ENCODE results near the gene FZR1.

DNA sequence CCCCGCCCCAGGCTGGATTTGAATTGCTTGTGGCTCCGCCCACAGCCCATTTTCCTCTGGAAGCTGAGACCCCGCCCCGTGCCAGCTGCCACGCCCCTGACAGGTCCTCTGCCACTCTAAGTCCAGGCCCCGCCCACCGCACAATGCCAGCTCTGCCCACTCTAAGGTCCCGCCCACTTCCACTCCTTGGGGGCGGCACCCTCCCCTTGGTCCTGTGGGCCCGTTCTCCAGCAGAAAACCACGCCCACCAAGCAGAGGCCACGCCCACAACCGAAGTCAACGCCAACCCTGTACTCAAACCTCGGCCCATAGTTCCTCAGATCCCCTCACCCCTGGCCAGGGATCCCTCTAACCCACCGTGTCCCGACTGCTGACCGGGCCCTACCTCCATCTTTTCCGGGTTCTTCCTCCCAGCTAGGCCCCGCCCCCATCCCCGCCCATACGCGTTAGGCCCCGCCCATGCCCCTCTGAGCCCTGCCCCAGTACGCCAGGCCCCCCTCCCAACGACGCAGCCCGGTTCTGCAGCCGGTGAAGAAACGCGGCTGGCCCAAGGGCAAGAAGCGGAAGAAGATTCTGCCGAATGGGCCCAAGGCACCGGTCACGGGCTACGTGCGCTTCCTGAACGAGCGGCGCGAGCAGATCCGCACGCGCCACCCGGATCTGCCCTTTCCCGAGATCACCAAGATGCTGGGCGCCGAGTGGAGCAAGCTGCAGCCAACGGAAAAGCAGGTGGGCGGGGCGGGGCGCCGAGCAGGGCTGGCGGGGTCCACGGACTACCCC is 67.9 kb downstream of the FZR1 start:
- TF ChIP-seq, protein P1, sequence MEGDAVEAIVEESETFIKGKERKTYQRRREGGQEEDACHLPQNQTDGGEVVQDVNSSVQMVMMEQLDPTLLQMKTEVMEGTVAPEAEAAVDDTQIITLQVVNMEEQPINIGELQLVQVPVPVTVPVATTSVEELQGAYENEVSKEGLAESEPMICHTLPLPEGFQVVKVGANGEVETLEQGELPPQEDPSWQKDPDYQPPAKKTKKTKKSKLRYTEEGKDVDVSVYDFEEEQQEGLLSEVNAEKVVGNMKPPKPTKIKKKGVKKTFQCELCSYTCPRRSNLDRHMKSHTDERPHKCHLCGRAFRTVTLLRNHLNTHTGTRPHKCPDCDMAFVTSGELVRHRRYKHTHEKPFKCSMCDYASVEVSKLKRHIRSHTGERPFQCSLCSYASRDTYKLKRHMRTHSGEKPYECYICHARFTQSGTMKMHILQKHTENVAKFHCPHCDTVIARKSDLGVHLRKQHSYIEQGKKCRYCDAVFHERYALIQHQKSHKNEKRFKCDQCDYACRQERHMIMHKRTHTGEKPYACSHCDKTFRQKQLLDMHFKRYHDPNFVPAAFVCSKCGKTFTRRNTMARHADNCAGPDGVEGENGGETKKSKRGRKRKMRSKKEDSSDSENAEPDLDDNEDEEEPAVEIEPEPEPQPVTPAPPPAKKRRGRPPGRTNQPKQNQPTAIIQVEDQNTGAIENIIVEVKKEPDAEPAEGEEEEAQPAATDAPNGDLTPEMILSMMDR (IDR thresholded peaks at IDR 0.05; ENCODE audit: insufficient read depth, low read length, poor library complexity, severe bottlenecking) = no peak
- TF ChIP-seq EZH2phosphoT487 (conservative IDR thresholded peaks at IDR 0.05; ENCODE audit: low read length) = no peak
